HK-2 (cell line): Measurements from ENCODE around the gene WFIKKN2.
"Not testable (repeated sequence)": the region's sequence is repeated elsewhere in the genome, so short reads cannot be mapped to it uniquely, and the experiment has no call there.

ENCODE experiments used
- DNase-seq: peaks from one replicate; pipeline ENCODE4 v3.0.0-alpha.2; 2018; ENCODE audit not compliant: unreplicated experiment

Gene WFIKKN2

DNA sequence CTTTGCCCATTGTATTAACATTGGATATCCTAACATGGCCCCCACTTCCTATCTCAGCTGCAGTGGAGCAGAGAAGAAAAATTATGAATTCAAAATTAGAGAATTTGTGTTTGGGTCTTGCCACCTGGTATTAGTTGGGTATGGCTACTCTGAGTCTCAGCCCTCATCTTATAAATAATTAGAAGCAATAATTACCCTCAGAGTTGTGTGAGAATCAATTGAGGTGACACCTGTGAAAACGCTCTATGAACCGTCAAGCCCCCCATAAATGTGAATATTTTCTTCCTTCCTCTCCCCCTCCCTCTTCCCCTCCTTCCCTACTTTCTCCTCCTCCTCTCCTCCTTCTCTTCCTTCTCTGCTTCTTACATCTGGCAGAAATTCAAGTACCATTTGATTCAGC, 39.7 kb downstream of the WFIKKN2 start:
- DNase-seq: no peak

DNA sequence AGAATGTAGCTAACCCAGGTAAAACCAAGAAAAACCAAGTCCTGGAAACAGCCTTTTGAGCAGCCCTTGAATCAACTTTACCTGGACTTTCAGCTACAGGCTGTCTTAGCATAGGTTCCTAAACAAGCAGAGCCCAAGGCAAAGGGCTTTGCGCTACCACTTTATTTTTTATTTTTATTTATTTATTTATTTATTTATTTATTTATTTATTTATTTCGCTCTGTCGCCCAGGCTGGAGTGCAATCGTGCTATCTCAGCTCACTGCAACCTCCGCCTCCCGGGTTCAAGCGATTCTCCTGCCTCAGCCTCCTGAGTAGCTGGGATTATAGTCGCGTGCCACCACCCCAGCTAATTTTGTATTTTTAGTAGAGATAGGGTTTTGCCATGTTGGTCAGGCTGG, 41.7 kb downstream of the WFIKKN2 start:
- not testable (repeated sequence) for DNase-seq

DNA sequence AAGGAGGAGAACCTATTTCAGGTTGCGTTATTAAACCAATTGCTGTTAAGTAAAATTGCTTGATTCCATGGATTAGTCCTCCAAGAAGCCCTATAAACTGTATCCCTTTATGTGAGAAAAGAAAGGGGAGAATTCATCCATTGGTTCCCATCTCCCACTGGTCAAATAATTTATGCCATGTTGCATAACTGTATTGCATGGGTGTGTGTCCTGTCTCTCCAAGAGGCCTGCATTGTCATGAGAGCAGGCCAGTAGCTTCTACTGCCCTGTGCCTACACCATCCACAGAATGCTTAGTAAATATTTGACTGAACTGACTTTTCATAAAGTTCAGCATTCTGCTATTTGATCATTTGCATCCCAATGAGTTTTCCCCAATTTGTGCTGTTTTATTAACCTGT, 42.5 kb downstream of the WFIKKN2 start:
- no peak for DNase-seq

DNA sequence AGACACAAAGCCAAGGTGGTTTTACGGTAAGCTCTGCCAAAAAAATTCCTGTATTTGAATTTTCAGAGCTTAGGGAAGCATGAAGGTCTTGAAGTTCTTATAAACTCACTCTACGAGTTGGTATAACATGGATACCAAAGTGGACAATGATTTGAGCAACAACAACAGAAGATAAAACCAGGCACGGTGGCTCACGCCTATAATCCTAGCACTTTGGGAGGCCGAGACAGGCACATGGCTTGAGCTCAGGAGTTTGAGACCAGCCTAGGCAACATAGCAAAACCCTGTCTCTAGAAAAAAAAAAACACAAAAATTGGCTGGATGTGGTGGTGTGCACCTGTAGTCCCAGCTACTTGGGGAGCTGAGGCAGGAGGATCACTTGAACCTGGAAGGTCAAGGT, 43.7 kb downstream of the WFIKKN2 start:
- DNase-seq: no peak

DNA sequence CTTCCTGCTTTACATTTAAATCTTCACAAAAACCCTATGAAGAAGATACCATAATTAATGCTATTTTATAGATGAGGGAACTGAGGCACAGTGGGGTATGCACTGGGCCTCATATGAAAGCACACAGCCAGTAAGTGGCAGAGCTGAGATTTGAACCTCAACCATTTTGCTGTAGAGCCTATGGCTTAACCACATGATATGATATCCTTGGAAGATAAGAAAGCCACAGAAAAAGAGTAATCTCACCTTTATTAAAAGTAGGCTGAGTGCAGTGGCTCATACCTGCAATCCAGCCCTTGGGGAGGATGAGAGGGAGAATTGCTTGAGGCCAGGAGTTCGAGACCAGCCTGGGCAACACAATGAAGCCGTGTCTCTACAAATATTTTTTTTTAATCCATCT, 45.8 kb downstream of the WFIKKN2 start:
- DNase-seq: no peak

DNA sequence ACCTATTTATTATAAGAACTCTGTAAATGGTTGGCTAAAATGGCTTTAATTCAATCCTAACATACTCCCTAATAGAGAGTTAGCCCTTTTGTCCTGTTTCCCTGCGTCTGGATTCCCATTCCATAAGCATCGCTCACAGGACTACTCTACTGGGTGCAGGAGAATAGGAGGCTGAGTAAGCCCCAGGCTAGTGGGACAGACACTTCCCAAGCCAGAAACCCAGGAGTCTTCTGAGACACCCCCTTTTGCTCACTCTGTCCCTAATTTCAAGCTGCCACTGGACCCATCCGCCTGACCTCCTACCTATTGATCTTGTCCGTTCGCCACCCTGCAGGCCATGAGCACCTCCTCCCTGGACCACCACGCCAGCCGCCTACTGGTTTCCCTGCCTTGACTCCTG, 47.5 kb downstream of the WFIKKN2 start:
- DNase-seq: no peak

DNA sequence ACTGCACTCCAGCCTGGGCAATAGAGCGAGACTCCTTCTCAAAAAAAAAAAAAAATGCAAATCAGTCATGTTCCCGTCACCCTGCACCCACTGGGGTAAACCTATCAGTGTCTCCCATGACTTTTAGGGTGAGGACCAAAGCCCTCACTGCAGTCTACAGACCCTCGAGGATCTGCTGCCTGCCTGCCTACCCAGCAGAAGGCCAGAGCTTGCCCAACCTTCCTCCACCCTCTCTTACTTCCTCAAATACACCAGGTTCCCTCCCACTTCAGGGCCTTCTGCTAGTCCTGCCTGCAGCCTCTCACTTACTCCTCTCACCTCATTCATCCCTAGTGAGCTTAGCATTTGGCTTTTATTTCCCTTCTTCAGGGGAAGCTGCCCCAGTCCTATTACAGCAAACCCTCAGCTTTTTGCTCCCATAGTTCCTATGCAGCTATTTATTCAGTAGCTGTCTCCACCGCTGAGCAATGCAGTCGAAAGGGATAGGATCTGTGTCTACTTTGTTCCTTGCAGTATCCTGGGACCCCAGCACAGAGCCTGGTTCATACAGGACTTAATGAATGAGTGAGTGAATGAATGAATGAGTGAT, 48.6 kb downstream of the WFIKKN2 start:
- DNase-seq: no peak

DNA sequence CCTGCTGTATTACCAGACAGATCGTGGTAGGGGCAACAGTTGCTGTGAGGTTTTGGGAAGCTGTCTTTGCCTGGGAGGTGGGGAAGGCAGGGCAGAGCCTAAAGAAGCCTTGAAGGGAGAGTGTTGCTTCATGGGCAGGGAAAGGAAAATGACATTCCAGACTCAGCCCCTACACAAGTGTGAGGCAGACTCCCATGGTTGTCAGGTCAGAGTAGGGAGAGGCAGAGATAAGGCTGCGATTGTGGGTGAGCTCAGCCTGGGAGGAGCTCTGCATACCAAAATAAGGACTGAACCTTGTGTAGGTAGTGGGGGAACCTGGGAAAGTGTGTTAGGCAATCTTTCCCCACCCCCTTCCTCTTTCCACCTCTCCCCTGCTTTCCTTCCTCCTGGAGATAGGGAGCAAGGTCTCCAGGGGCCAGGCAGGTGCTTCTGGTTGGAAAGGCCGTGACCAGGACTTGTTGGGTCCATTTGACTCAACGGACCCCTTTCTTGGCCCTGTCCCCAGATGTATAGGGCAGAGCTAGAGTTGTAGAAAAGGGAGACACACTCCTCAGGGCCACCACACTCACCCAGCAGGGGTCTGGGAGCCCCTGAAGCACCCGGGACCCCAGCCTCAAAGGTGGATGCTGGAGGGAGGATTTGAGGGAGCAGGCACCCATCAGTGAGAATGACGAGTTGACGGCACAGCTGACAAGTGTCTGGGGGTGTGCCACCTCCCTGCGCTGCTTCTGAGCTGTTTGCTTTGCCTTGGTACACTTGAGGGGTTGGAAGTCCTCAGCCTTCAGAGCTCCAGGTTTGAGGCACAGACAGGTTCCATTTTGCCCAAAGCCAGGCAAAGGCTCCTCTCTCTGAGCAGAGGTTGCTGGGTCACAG, 49.3 kb downstream of the WFIKKN2 start:
- DNase-seq: no peak

DNA sequence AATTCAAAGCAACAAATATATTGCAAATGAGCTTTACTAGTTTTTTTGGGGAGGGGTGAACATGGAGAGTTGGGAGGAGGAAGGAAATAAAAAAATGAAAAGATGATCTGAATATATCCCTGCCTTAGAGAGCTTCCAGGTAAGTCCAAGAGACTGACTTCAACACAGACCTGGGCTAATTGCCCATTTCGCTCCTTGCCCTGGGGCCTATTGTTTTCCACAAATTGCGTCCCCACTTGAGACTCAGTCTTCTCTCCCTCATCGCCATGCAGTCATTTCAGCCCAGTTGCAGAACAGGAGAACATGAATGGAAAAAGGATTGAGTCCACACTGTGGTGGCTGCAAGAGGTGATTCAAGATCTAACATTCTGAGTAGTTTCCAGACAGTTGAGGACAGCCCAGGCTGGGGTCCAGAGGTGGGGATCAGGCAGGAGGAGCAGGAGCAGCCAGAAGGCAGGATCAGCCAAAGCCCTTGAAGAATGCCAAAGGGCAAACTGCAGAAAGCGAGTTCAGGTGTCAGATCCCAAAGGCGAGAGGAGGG, 52.4 kb downstream of the WFIKKN2 start:
- DNase-seq: no peak

DNA sequence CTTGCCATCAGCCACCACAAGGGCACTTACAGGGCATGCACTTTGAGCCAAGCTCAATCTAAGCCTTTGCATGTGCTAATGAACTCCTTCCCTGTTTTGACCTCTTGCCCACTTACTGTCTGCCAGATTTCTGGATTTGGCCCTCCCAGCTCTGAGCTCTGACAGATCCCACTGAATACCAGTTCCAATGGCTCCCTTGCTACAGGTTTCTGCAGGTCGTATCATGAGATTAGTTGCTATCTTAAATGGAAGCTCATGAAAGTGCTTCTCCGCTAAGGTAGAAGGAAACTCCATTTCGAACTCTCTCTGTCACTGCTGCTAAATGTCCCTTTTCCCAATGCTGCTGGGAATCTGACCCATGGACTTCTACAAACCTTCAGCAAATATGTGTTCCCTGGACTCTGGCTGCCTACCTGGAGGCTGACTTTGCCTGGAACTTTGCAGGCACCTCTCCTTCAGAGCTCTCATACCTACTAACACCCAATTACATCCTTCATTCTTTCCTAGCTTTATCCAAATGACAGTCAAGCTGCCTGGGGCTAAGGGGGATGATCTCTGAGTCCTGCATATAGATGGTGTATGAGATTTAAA, 54.2 kb downstream of the WFIKKN2 start:
- no peak for DNase-seq

DNA sequence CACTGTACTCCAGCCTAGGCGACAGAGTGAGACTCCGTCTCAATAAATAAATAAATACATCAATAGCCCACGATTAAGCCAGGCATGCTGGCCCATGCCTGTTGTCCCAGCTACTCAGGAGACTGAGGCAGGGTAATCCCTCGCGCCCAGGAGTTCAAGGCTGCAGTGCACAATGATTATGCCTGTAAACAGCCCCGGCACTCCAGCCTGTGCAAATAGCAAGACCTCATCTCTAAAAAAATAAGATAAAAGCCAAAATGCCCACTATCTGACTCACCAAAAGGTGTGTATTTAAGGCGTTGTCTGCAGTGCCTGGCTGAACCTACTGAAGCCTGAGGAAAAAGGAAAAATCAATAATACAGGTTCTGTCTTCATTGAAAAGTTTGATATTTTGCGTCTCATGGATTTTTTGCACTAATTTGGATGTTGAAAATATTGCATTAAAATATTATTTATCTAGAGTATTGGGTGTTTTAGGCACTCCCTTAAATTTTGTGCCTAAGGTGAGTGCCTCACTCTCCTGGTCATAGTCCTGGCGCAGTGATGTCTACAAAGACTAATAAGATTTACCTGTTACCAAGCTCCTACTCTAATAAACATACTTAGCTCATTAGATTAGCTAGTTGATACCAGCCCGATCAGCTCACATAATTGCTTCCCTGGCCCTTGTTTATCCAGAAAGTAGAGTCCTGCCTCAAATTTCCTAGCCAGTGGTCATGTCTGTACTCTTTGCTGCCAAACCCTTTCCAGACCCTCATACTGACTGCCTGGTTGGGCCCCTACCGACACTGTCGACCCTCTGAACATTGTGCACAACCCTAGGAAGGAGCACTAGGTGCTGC, 55.5 kb downstream of the WFIKKN2 start:
- DNase-seq: no peak

DNA sequence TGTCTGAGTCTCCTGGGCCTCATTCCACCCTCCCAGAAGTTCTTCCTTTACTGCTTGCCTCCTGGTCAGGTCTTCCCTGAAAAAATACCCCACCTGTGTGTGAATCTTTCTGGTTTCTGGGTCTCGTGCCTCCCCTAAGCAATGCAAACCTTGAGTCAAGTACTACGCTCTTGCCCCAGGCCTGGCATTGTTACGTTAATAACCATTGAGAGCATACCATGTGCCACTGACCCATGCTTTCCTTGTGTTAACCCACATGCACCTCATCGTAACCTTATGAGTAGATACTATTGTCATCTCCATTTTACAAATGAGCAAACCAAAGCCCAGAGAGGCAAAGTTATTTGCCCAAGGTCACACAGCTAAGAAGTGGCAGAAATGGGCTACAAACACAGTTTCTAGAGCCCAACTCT, 56.2 kb downstream of the WFIKKN2 start:
- DNase-seq: no peak
